ENCODE results near the gene FLRT1. TPM values are rescaled to one million over a fixed set of nuclear protein-coding genes. Genes with fewer than 3 reads are reported as not detected.

FLRT1 gene
- total RNA-seq, 1 experiment from 2014 or later, result 0.39 TPM

DNA sequence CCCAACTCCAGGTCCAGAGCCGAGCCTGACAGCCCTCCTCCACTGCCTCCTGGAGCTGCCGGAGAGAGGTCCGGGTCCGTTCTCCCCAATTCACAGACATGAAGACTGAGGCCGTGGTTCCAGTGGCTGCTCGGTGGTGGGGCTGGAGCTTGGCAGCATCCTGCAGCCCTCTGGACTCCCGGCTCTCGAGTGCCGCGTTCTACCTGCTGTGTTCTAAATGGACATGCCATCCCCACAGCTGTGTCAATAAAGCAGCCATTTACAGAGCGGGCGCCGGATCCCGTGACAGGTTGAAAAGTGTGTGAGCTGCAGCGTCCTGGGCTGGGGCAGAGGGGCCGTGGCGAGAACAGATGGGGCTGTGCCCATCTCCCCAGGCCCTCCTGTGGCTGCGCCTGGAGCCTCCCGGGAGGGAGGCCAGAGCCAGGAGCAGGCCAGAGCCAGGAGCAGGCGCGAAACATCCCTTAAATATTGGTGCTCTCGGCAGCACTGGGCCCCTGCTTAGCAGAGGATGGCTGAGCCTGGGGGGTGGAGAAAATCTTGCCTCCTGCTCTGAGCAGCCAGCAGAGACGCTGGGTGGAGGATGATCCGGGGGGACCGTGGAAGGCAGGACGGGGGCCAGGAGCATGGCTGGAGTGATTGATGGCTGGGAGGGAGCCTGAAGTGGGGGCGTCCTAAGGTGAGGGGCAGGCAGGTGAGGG, 46.2 kb downstream of the FLRT1 start:
- no peaks in the 10 kb centered on the region for H3K9me3 Mint-ChIP-seq (ENCODE audit: unreplicated experiment)
- H3K27me3 Mint-ChIP-seq (ENCODE audit: insufficient read depth, unreplicated experiment), result no peaks in the 10 kb centered on the region
- ChIA-PET CTCF (no interaction called here), POLR2A (no interaction called here)
- H3K4me3 Mint-ChIP-seq (ENCODE audit: unreplicated experiment), result no peak overlapping the region
- H3K9me3 ChIP-seq, result no peaks in the 10 kb centered on the region
- no peaks in the 10 kb centered on the region for H3K27me3 ChIP-seq (replicated peaks; ENCODE audit: control insufficient read depth, insufficient read depth, low read length)
- DNase-seq, result no peak
- intact Hi-C loops (cut with micrococcal nuclease; ENCODE audit: unreplicated experiment), result no loop called here
- peaks cover 10% of the 10 kb centered on the region for H3K4me1 ChIP-seq
- peaks cover 7% of the 10 kb centered on the region for H3K36me3 Mint-ChIP-seq (ENCODE audit: insufficient read depth, unreplicated experiment)
- peaks cover 7% of the 10 kb centered on the region for H3K4me1 Mint-ChIP-seq (ENCODE audit: low read depth, unreplicated experiment)
- H3K27ac Mint-ChIP-seq (ENCODE audit: unreplicated experiment), result no peak overlapping the region
- H3K4me3 ChIP-seq (ENCODE audit: low read depth, low read length), result no peak overlapping the region
- TF ChIP-seq, protein P1, sequence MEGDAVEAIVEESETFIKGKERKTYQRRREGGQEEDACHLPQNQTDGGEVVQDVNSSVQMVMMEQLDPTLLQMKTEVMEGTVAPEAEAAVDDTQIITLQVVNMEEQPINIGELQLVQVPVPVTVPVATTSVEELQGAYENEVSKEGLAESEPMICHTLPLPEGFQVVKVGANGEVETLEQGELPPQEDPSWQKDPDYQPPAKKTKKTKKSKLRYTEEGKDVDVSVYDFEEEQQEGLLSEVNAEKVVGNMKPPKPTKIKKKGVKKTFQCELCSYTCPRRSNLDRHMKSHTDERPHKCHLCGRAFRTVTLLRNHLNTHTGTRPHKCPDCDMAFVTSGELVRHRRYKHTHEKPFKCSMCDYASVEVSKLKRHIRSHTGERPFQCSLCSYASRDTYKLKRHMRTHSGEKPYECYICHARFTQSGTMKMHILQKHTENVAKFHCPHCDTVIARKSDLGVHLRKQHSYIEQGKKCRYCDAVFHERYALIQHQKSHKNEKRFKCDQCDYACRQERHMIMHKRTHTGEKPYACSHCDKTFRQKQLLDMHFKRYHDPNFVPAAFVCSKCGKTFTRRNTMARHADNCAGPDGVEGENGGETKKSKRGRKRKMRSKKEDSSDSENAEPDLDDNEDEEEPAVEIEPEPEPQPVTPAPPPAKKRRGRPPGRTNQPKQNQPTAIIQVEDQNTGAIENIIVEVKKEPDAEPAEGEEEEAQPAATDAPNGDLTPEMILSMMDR (IDR thresholded peaks at IDR 0.05; ENCODE audit: insufficient read depth in 1 of 2, low read depth in 1 of 2, low read length in 1 of 2, severe bottlenecking in 1 of 2, unreplicated experiment in 1 of 2), result no peak
- BruUV-seq (replicated peaks), result no TSS peak
- H3K36me3 ChIP-seq (ENCODE audit: control insufficient read depth, insufficient read depth, low read length), result no peaks in the 10 kb centered on the region

DNA sequence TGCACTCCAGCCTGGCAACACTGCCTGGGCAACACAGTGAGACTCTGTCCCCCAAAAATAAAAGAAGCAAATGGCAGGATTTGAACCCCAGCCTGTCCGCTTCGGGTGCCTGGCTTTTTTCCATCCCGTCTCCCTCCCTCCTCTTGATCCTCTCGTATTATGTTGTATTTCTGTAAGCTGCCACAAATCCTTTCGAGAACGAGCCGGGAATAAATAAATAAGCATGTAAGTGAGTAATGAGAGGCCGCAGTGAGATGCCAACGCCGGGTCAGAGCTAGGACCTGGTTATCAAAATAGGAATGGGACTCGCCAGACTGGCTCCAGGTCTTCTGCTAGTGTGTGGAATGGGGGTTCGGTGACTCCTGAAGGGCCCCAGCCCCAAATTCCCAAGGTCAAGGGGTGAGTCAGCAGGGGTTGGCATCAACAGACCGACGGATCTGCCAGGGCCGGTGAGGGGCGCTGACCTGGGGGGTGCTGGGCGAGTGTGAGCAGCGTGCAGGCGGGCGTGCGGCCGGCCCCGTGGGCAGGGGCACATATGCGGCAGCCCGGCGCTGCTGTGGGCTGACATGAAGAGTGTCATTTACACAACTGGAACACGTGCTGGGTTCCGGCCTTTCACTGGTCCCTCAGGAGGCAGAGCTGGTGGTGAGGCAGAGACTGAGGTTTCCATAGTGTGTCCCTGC, 47.8 kb downstream of the FLRT1 start:
- Mint-ChIP-seq H3K4me3 (ENCODE audit: unreplicated experiment) (no peak overlapping the region), H3K4me1 (ENCODE audit: low read depth, unreplicated experiment) (peaks cover 7% of the 10 kb centered on the region)
- POLR2A ChIA-PET, result no interaction called here

DNA sequence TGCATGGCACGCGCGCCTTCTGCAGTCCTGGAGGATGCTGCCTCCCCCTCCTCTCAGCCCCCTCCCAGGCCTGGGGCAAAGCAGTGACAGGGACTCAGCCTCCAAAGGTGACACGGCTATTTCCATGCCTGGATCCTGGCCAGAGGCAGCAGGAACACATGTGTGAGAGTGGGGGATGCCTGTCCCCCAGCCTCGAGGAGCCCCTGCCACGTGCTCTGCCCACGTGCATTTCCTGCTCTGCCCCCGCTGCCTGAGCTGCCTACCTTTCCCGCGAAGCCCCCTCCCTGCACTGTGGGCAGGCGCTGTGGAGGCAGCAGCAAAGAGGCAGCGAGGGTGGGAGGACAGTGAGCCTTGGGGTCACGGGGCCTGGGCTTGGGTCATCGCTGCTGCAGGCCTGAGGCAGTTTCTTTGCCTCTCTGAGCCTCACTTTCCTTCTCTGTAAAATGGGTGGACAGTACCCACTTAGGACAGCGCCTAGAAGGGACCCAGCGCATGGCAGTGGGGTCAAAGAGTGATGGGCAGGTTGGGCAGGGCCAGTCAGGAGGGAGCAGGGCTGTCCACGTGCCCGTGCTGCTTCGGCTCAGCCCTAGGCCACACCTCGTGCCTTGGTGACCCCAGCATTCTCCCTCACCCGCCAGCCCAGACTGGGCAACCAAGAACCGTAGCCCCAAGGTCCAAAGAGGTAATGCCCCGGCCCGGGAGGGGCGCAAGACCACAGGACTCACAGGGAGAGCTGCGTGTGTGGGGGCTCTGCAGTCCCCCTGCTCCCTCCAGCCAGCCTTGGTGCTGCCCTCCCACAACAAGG, 48.6 kb downstream of the FLRT1 start:
- ChIA-PET POLR2A (no interaction called here), CTCF (no interaction called here)
- no peaks in the 10 kb centered on the region for H3K9me3 Mint-ChIP-seq (ENCODE audit: unreplicated experiment)
- intact Hi-C loops (cut with micrococcal nuclease; ENCODE audit: unreplicated experiment), result no loop called here
- TF ChIP-seq, protein P1 (IDR thresholded peaks at IDR 0.05; ENCODE audit: insufficient read depth in 1 of 2, low read depth in 1 of 2, low read length in 1 of 2, severe bottlenecking in 1 of 2, unreplicated experiment in 1 of 2), result no peak
- no peaks in the 10 kb centered on the region for H3K36me3 ChIP-seq (ENCODE audit: control insufficient read depth, insufficient read depth, low read length)
- no peaks in the 10 kb centered on the region for H3K27me3 ChIP-seq (replicated peaks; ENCODE audit: control insufficient read depth, insufficient read depth, low read length)
- BruUV-seq (replicated peaks), result no TSS peak
- H3K27me3 Mint-ChIP-seq (ENCODE audit: insufficient read depth, unreplicated experiment), result no peaks in the 10 kb centered on the region
- DNase-seq, result no peak
- no peak overlapping the region for H3K27ac Mint-ChIP-seq (ENCODE audit: unreplicated experiment)
- H3K4me1 Mint-ChIP-seq (ENCODE audit: low read depth, unreplicated experiment), result peaks cover 7% of the 10 kb centered on the region
- H3K9me3 ChIP-seq, result no peaks in the 10 kb centered on the region
- H3K36me3 Mint-ChIP-seq (ENCODE audit: insufficient read depth, unreplicated experiment), result peaks cover 7% of the 10 kb centered on the region
- peaks cover 10% of the 10 kb centered on the region for H3K4me1 ChIP-seq
- H3K4me3 Mint-ChIP-seq (ENCODE audit: unreplicated experiment), result no peak overlapping the region
- H3K4me3 ChIP-seq (ENCODE audit: low read depth, low read length), result no peak overlapping the region

More for the DNA sequence above, 47.8 kb downstream of the FLRT1 start:
- Mint-ChIP-seq H3K27ac (ENCODE audit: unreplicated experiment) (no peak overlapping the region), H3K9me3 (ENCODE audit: unreplicated experiment) (no peaks in the 10 kb centered on the region), H3K36me3 (ENCODE audit: insufficient read depth, unreplicated experiment) (peaks cover 7% of the 10 kb centered on the region), H3K27me3 (ENCODE audit: insufficient read depth, unreplicated experiment) (no peaks in the 10 kb centered on the region)
- TF ChIP-seq, protein P1 (IDR thresholded peaks at IDR 0.05; ENCODE audit: insufficient read depth in 1 of 2, low read depth in 1 of 2, low read length in 1 of 2, severe bottlenecking in 1 of 2, unreplicated experiment in 1 of 2), result no peak
- no peaks in the 10 kb centered on the region for H3K27me3 ChIP-seq (replicated peaks; ENCODE audit: control insufficient read depth, insufficient read depth, low read length)
- no peaks in the 10 kb centered on the region for H3K9me3 ChIP-seq
- CTCF ChIA-PET, result no interaction called here
- DNase-seq, result no peak
- H3K4me1 ChIP-seq, result peaks cover 10% of the 10 kb centered on the region
- H3K36me3 ChIP-seq (ENCODE audit: control insufficient read depth, insufficient read depth, low read length), result no peaks in the 10 kb centered on the region
- H3K4me3 ChIP-seq (ENCODE audit: low read depth, low read length), result no peak overlapping the region
- intact Hi-C loops (cut with micrococcal nuclease; ENCODE audit: unreplicated experiment), result no loop called here
- no TSS peak for BruUV-seq (replicated peaks)
